HepG2 (cell line): ENCODE measurements around the gene ZMYND8. TPM values are rescaled to one million over a fixed set of nuclear protein-coding genes. Genes with fewer than 3 reads are reported as not detected.
A peak's percentile ranks its signal among the peaks of the same experiment; 100 is the strongest.

ENCODE experiments used
- BRF2 ChIP-seq: sonication (generic); formaldehyde crosslinking; IDR thresholded peaks from 2 replicates; pipeline ENCODE4 v1.8.1; 2022; ENCODE audit warnings: mild to moderate bottlenecking, missing genetic modification reagents
- JUND ChIP-seq: sonication (generic); formaldehyde crosslinking; IDR thresholded peaks from 2 replicates; pipeline ENCODE4 v1.8.0; 2022; ENCODE audit warnings: mild to moderate bottlenecking, missing genetic modification reagents
- MXD4 ChIP-seq: IDR thresholded peaks from 2 replicates; pipeline ENCODE4 v1.6.1; 2016; ENCODE audit warnings: mild to moderate bottlenecking, missing biosample characterization, missing genetic modification reagents
- SMAD3 ChIP-seq: sonication (generic); formaldehyde crosslinking; IDR thresholded peaks from 2 replicates; pipeline ENCODE4 v1.4.0; 2020; ENCODE audit warnings: missing genetic modification reagents
- SOX6 ChIP-seq, 2 experiments: fragments of 450-650 bp in 1 of 2; sonication (generic) in 1 of 2; formaldehyde crosslinking in 1 of 2; IDR thresholded peaks; 2 replicates each; pipeline versions ENCODE4 v1.4.0 to v1.6.1; 2017 to 2020; ENCODE audit warnings: antibody characterized with exemption in 1 of 2, mild to moderate bottlenecking in 1 of 2, missing genetic modification reagents in 1 of 2
- ZBTB10 ChIP-seq: sonication (generic); formaldehyde crosslinking; IDR thresholded peaks from 2 replicates; pipeline ENCODE4 v1.4.0; 2020; ENCODE audit warnings: missing genetic modification reagents, borderline replicate concordance
- ZBTB33 ChIP-seq: sonication (generic); formaldehyde crosslinking; IDR thresholded peaks from 2 replicates; pipeline ENCODE4 v1.4.0; 2020; ENCODE audit warnings: missing genetic modification reagents
- ZNF564 ChIP-seq: sonication (generic); formaldehyde crosslinking; IDR thresholded peaks from 2 replicates; pipeline ENCODE4 v1.8.1; 2023; ENCODE audit warnings: mild to moderate bottlenecking, missing genetic modification reagents
- ZNF646 ChIP-seq: sonication (generic); formaldehyde crosslinking; IDR thresholded peaks from 2 replicates; pipeline ENCODE4 v1.9.0; 2021; ENCODE audit warnings: mild to moderate bottlenecking, missing genetic modification reagents
- ZNF687 ChIP-seq: sonication (generic); formaldehyde crosslinking; IDR thresholded peaks from 2 replicates; pipeline ENCODE4 v1.5.1; 2020; ENCODE audit warnings: mild to moderate bottlenecking, missing genetic modification reagents, moderate library complexity
- ZNF790 ChIP-seq: sonication (generic); formaldehyde crosslinking; IDR thresholded peaks from 2 replicates; pipeline ENCODE4 v1.8.0; 2022; ENCODE audit warnings: missing genetic modification reagents, mild to moderate bottlenecking, borderline replicate concordance
- polyA plus RNA-seq, 8 experiments: library from polyadenylated mRNA; depleted of rRNA in 3 of 8; stranded (reverse) in 7 of 8; unstranded in 1 of 8; fragments of >200 nt; fragmentation: Illumina TruSeq in 4 of 8; extraction: Trizol in 4 of 8; gene quantifications; 2 replicates each; pipeline versions ENCODE4 v1.2.1 to v1.2.3, GENCODE V29; 2011 to 2016; ENCODE audit warnings: low read depth in 4 of 8, missing spikeins in 1 of 8, mixed read lengths in 1 of 8; ENCODE audit not compliant: insufficient read depth in 1 of 8
- total RNA-seq, 5 experiments: library from RNA; depleted of rRNA; stranded (reverse); fragments of >200 nt; fragmentation: Illumina TruSeq; extraction: Trizol; gene quantifications; 2 replicates each; pipeline ENCODE4 v1.2.3, GENCODE V29; 2016; ENCODE audit warnings: low read depth in 1 of 5

Gene ZMYND8
- total and polyA plus RNA-seq, 2 of the 13 experiments (the other 11 are each of a cell fraction or from before 2014, with no cell fraction given): 53.9 to 84.7 TPM

GRCh38 chr20:47336129-47336754 is 20.3 kb downstream of the ZMYND8 start (continued):
- TF ChIP-seq ZNF687 (CRISPR knock-in tag): peak; percentile 37; the same call in 1 of the 2 replicates
- TF ChIP-seq ZNF564 (CRISPR knock-in tag): no peak
- peak; percentile 84 for TF ChIP-seq ZBTB33 (CRISPR knock-in tag)
- TF ChIP-seq ZNF790 (CRISPR knock-in tag): no peak
- no peak for TF ChIP-seq SMAD3 (CRISPR knock-in tag)
- no peak for TF ChIP-seq MXD4 (CRISPR knock-in tag)
- no peak for TF ChIP-seq ZBTB10 (CRISPR knock-in tag)
- 0 out of 2 replicates have a peak, but pooled peaks have one; percentile 43 for TF ChIP-seq BRF2 (CRISPR knock-in tag)
- no peak for TF ChIP-seq ZNF646 (CRISPR knock-in tag)
- no peak for TF ChIP-seq SOX6 (IDR thresholded peaks at IDR 0.05)
- no peak for TF ChIP-seq SOX6 (CRISPR knock-in tag; IDR thresholded peaks at IDR 0.05)
- TF ChIP-seq JUND (CRISPR knock-in tag): no peak
